Neural progenitor cell (in vitro differentiated cells): Measurements from ENCODE around the gene TGOLN2.

ENCODE experiments used
- CTCF ChIP-seq: fragments of 200-600 bp; sonication (generic); IDR thresholded peaks from 2 replicates; pipeline ENCODE4 v1.5.1; 2017; ENCODE audit warnings: antibody characterized with exemption, mild to moderate bottlenecking
- EZH2phosphoT487 ChIP-seq: fragments of 200-600 bp; sonication (generic); IDR thresholded peaks from 2 replicates; pipeline ENCODE4 v1.6.1; 2017; ENCODE audit warnings: antibody characterized with exemption

- no peak for TF ChIP-seq CTCF
- no peak for TF ChIP-seq EZH2phosphoT487
Measured at GRCh38 chr2:85273738-85274731, 53.8 kb downstream of the TGOLN2 start.
